CD14-positive monocyte (primary cell): ENCODE measurements around the gene WNT5B. TPM values are rescaled to one million over a fixed set of nuclear protein-coding genes. Genes with fewer than 3 reads are reported as not detected.
A peak's percentile ranks its signal among the peaks of the same experiment; 100 is the strongest.

Experiments
- DNase-seq, 3 donors: peaks; one replicate each; pipeline ENCODE4 v3.0.0-alpha.2; 2011 to 2022
- H2AFZ ChIP-seq: 2 replicates; pipeline ENCODE4 v1.6.0; 2012; ENCODE audit warnings: mild to moderate bottlenecking, low read depth, low read length, inconsistent platforms; ENCODE audit not compliant: insufficient read depth, poor library complexity, severe bottlenecking
- H3K27ac ChIP-seq, 2 donors: 1 replicate in 1 of 2; 2 replicates in 1 of 2; pipeline ENCODE4 v1.5.1; 2012 to 2013; ENCODE audit warnings: low read length in 2 of 2, control low read depth in 1 of 2, inconsistent platforms in 1 of 2, low read depth in 1 of 2, mild to moderate bottlenecking in 1 of 2
- H3K27me3 ChIP-seq, 2 donors: one replicate each; pipeline versions ENCODE4 v1.6.0 to v1.6.1; 2011 to 2013; ENCODE audit warnings: low read length in 2 of 2; ENCODE audit not compliant: control insufficient read depth in 2 of 2, insufficient read depth in 2 of 2
- H3K36me3 ChIP-seq, 2 donors: replicated peaks in 1 of 2; 1 replicate in 1 of 2; 2 replicates in 1 of 2; pipeline versions ENCODE4 v1.5.1 to v1.6.1; 2012 to 2013; ENCODE audit warnings: low read length in 2 of 2, control low read depth in 1 of 2, inconsistent platforms in 1 of 2, mild to moderate bottlenecking in 1 of 2; ENCODE audit not compliant: insufficient read depth in 2 of 2, control insufficient read depth in 1 of 2
- H3K4me1 ChIP-seq, 2 donors: 1 replicate in 1 of 2; 2 replicates in 1 of 2; pipeline versions ENCODE4 v1.5.1 to v1.6.1; 2012 to 2013; ENCODE audit warnings: low read length in 2 of 2, control low read depth in 1 of 2, inconsistent platforms in 1 of 2, mild to moderate bottlenecking in 1 of 2, moderate library complexity in 1 of 2; ENCODE audit not compliant: insufficient read depth in 2 of 2, control insufficient read depth in 1 of 2
- H3K4me2 ChIP-seq: replicated peaks from 2 replicates; pipeline ENCODE3; 2012; ENCODE audit warnings: low read length, moderate library complexity, mild to moderate bottlenecking; ENCODE audit not compliant: poor library complexity, severe bottlenecking; ENCODE audit errors: extremely low read depth
- H3K4me3 ChIP-seq, 3 experiments: fragments of 200-600 bp in 1 of 3; sonication (generic) in 1 of 3; replicated peaks in 1 of 3; 1 replicate in 2 of 3; 2 replicates in 1 of 3; pipeline ENCODE4 v1.5.1; 2011 to 2013; ENCODE audit warnings: low read length in 3 of 3, mild to moderate bottlenecking in 3 of 3, control low read depth in 2 of 3, low read depth in 2 of 3, inconsistent platforms in 1 of 3, moderate library complexity in 1 of 3
- H3K79me2 ChIP-seq: 2 replicates; pipeline ENCODE4 v1.6.0; 2012; ENCODE audit warnings: mild to moderate bottlenecking, control low read depth, inconsistent platforms, low read length, moderate library complexity; ENCODE audit not compliant: insufficient read depth
- H3K9ac ChIP-seq: 2 replicates; pipeline ENCODE4 v1.6.0; 2017; ENCODE audit warnings: low read length, mild to moderate bottlenecking; ENCODE audit not compliant: insufficient read depth, poor library complexity, severe bottlenecking
- H3K9me3 ChIP-seq, 2 donors: replicated peaks in 1 of 2; 1 replicate in 1 of 2; 2 replicates in 1 of 2; pipeline versions ENCODE4 v1.5.1 to v1.6.1; 2012 to 2013; ENCODE audit warnings: low read length in 2 of 2, control low read depth in 1 of 2; ENCODE audit not compliant: control insufficient read depth in 1 of 2, insufficient read depth in 1 of 2
- H4K20me1 ChIP-seq: 2 replicates; pipeline ENCODE4 v1.6.0; 2012; ENCODE audit warnings: mild to moderate bottlenecking, low read length, control low read depth, moderate library complexity; ENCODE audit not compliant: insufficient read depth
- H3K27ac Mint-ChIP-seq, 7 donors: one replicate each; pipeline ENCODE4 v1.8.0; 2020; ENCODE audit warnings: mild to moderate bottlenecking in 7 of 7, mixed read lengths in 7 of 7, moderate library complexity in 6 of 7, inconsistent platforms in 2 of 7
- H3K27me3 Mint-ChIP-seq, 3 donors: one replicate each; pipeline ENCODE4 v1.8.0; 2021 to 2022; ENCODE audit warnings: low read depth in 3 of 3, mild to moderate bottlenecking in 3 of 3, mixed read lengths in 3 of 3, moderate library complexity in 3 of 3, inconsistent platforms in 1 of 3
- H3K36me3 Mint-ChIP-seq, 2 donors: one replicate each; pipeline ENCODE4 v1.8.0; 2020; ENCODE audit warnings: mixed read lengths in 2 of 2, inconsistent platforms in 1 of 2, mild to moderate bottlenecking in 1 of 2
- H3K4me1 Mint-ChIP-seq: one replicate; pipeline ENCODE4 v1.8.0; 2020; ENCODE audit warnings: mild to moderate bottlenecking, mixed read lengths
- H3K4me3 Mint-ChIP-seq, 2 donors: one replicate each; pipeline ENCODE4 v1.8.0; 2020; ENCODE audit warnings: mild to moderate bottlenecking in 2 of 2, mixed read lengths in 2 of 2, moderate library complexity in 1 of 2
- H3K9me3 Mint-ChIP-seq, 7 donors: one replicate each; pipeline ENCODE4 v1.8.0; 2020 to 2022; ENCODE audit warnings: mixed read lengths in 7 of 7, mild to moderate bottlenecking in 6 of 7, moderate library complexity in 6 of 7, inconsistent platforms in 2 of 7
- CTCF ChIP-seq: fragments of 200-600 bp; IDR thresholded peaks from one replicate; pipeline ENCODE4 v1.8.0; 2022; ENCODE audit warnings: antibody characterized with exemption, mild to moderate bottlenecking
- WGBS: methylation state at CpG from one replicate; pipeline ENCODE4 v1.1.5; 2013; ENCODE audit warnings: missing lambda C conversion rate; ENCODE audit not compliant: insufficient coverage; 5-methylcytosine and 5-hydroxymethylcytosine counted together
- intact Hi-C, 2 donors: fragments of 100-400 bp; cut with micrococcal nuclease; formaldehyde crosslinking; loops; one replicate each; pipeline versions ENCODE4 v1.15.0 to v1.15.1; 2023
- polyA plus RNA-seq, 3 donors: library from polyadenylated mRNA; depleted of rRNA in 1 of 3; unstranded in 2 of 3; stranded (reverse) in 1 of 3; fragments of 300-500 nt in 2 of 3; fragments of >200 nt in 1 of 3; fragmentation: Illumina TruSeq in 2 of 3; gene quantifications; 1 replicate in 2 of 3; 2 replicates in 1 of 3; pipeline ENCODE4 v1.2.3, GENCODE V29; 2012 to 2021

WNT5B gene
- polyA plus RNA-seq, 3 donors = 2.7 to 4.1 (median 3.1) TPM

GRCh38 chr12:1663440-1664132 is 34.6 kb downstream of the WNT5B start:
- Histone ChIP-seq H3K27me3 (no peaks in the 10 kb centered on the region), H3K4me3 (no peak overlapping the region), H3K79me2 (no peaks in the 10 kb centered on the region), H3K9me3 (no peaks in the 10 kb centered on the region), H3K36me3 (no peaks in the 10 kb centered on the region), H4K20me1 (no peaks in the 10 kb centered on the region), H3K27ac (no peak overlapping the region), H3K4me1 (peaks cover 35 to 40% of the 10 kb centered on the region in 2 donors), H2AFZ (no peak overlapping the region), H3K4me2 (no peak overlapping the region), H3K9ac (no peak overlapping the region)
- no peak for DNase-seq
- Mint-ChIP-seq H3K27ac (peak overlapping the region in 1 of 7 donors; percentile 83), H3K9me3 (peaks cover 0 to 3% (median 2%) of the 10 kb centered on the region in 7 donors), H3K27me3 (peaks cover 0 to 2% (median 0%) of the 10 kb centered on the region in 3 donors), H3K36me3 (peaks cover 0 to 1% of the 10 kb centered on the region in 2 donors), H3K4me1 (peaks cover 40% of the 10 kb centered on the region), H3K4me3 (no peak overlapping the region)
- WGBS = 91% methylated on average over 9 of the region's 11 CpGs
- intact Hi-C loops = loop anchor here in 1 of 2 donors (5.0 kb wide), 1 partner anchor 39 kb away; no protein-coding TSS in a partner anchor
- no peak for TF ChIP-seq CTCF

GRCh38 chr12:1665366-1665765 is 36.3 kb downstream of the WNT5B start:
- intact Hi-C loops = no loop called here
- H3K4me1 Mint-ChIP-seq = peaks cover 49% of the 10 kb centered on the region
- no peak overlapping the region for H3K27ac ChIP-seq
- no peak for DNase-seq
- no peak overlapping the region for H3K4me2 ChIP-seq
- no peak overlapping the region for H3K4me3 ChIP-seq
- no peak overlapping the region for H3K9ac ChIP-seq
- H2AFZ ChIP-seq = peak overlapping the region; percentile 31
- H3K4me1 ChIP-seq = peaks cover 48% of the 10 kb centered on the region in 2 donors
- no peak overlapping the region for H3K4me3 Mint-ChIP-seq
- peaks cover 0 to 2% (median 0%) of the 10 kb centered on the region in 3 donors for H3K27me3 Mint-ChIP-seq
- no peaks in the 10 kb centered on the region for H3K36me3 ChIP-seq
- H3K79me2 ChIP-seq = no peaks in the 10 kb centered on the region
- peaks cover 0 to 1% of the 10 kb centered on the region in 2 donors for H3K36me3 Mint-ChIP-seq
- no peaks in the 10 kb centered on the region for H4K20me1 ChIP-seq
- H3K9me3 ChIP-seq = no peaks in the 10 kb centered on the region
- H3K27me3 ChIP-seq = no peaks in the 10 kb centered on the region
- TF ChIP-seq CTCF = no peak
- H3K27ac Mint-ChIP-seq = no peak overlapping the region
- WGBS = 80% methylated on average over 1 of the region's 2 CpGs
- peaks cover 0 to 3% (median 2%) of the 10 kb centered on the region in 7 donors for H3K9me3 Mint-ChIP-seq
